Smooth muscle cell of trachea (primary cell): ENCODE measurements around the gene NUPR1. TPM values are rescaled to one million over a fixed set of nuclear protein-coding genes. Genes with fewer than 3 reads are reported as not detected.

ENCODE experiments used
- total RNA-seq: library from RNA; depleted of rRNA; stranded (reverse); fragments of >200 nt; gene quantifications from 2 replicates; pipeline ENCODE4 v1.2.1, GENCODE V29; 2014

The NUPR1 gene
- 14.7 and 20.8 TPM in 2 replicates for total RNA-seq

GRCh38 chr16:28538733-28539596 lies at the start of gene NUPR1:
Gene NUPR1, minus strand, starts transcription at chr16:28538974. Its CDS starts 67 bp downstream, at chr16:28538907.

GRCh38 chr16:28553776-28554633 lies 15.2 kb upstream of the NUPR1 start, which contains the start of gene SGF29:
Gene SGF29, plus strand, starts transcription at chr16:28553920. Its CDS starts 27,150 bp downstream, at chr16:28581070.

GRCh38 chr16:28494121-28494851 lies 44.5 kb downstream of the NUPR1 start, which contains the start of gene APOBR:
Gene APOBR, plus strand, starts transcription at chr16:28494643. Its CDS starts 39 bp downstream, at chr16:28494682.

GRCh38 chr16:28491970-28492474 lies 46.8 kb downstream of the NUPR1 start, which contains the start of gene CLN3:
Gene CLN3, minus strand, starts transcription at chr16:28492074. Its CDS starts 315 bp downstream, at chr16:28491759.

Other genes starting within 250 kb of the NUPR1 start
- gene SBK1, start 246.4 kb downstream of the NUPR1 start, total RNA-seq, result under 0.01 TPM in 1 of 2 replicates, not detected in the other
- 1.3 and 6.1 TPM in 2 replicates for gene NPIPB6, start 175.5 kb downstream of the NUPR1 start, total RNA-seq
- gene EIF3CL, start 135.1 kb downstream of the NUPR1 start, total RNA-seq, result 133 and 198 TPM in 2 replicates
- not detected in 2 replicates for gene NPIPB7, start 66.6 kb downstream of the NUPR1 start, total RNA-seq
- 17.7 and 28.6 TPM in 2 replicates for gene CLN3, start 46.9 kb downstream of the NUPR1 start, total RNA-seq
- gene APOBR, start 44.3 kb downstream of the NUPR1 start, total RNA-seq, result not detected in 2 replicates
- not detected in 2 replicates for gene IL27, start 32.1 kb downstream of the NUPR1 start, total RNA-seq
- 6.0 and 11.2 TPM in 2 replicates for gene SGF29, start 14.9 kb upstream of the NUPR1 start, total RNA-seq
- 0.15 TPM in 1 of 2 replicates, not detected in the other for gene SULT1A2, start 58.1 kb upstream of the NUPR1 start, total RNA-seq
- gene SULT1A1, start 71.1 kb upstream of the NUPR1 start, total RNA-seq, result 0.58 and 3.8 TPM in 2 replicates
- 0.15 TPM in 1 of 2 replicates, not detected in the other for gene NPIPB8, start 99.1 kb upstream of the NUPR1 start, total RNA-seq
- gene EIF3C, start 172.5 kb upstream of the NUPR1 start, total RNA-seq, result 116 and 191 TPM in 2 replicates
- gene NPIPB9, start 212.8 kb upstream of the NUPR1 start, total RNA-seq, result 2.0 and 3.2 TPM in 2 replicates